ENCODE data around the gene CKS1B.
A peak's percentile ranks its signal among the peaks of the same experiment; 100 is the strongest.

CKS1B gene

GRCh38 chr1:154974102-154974807 is at the start of gene CKS1B:
Gene CKS1B (plus strand): TSS chr1:154974681. CDS start chr1:154974746, 65 bp downstream.
- DNase-seq (ENCODE audit: low spot score): peak; percentile 100

- no peak for DNase-seq (ENCODE audit: low spot score)
These were observed 48.9 kb upstream of the CKS1B start for GRCh38 chr1:154925335-154926170.

GRCh38 chr1:154926201-154926600 is 48.3 kb upstream of the CKS1B start:
- no peak for DNase-seq (ENCODE audit: low spot score)

- DNase-seq (ENCODE audit: low spot score): no peak
These were observed 42.5 kb upstream of the CKS1B start for GRCh38 chr1:154931940-154932487.

GRCh38 chr1:154934358-154934948 is 40.0 kb upstream of the CKS1B start:
- no peak for DNase-seq (ENCODE audit: low spot score)

- no peak for DNase-seq (ENCODE audit: low spot score)
These were observed 38.5 kb upstream of the CKS1B start for GRCh38 chr1:154935749-154936554.

- peak; percentile 97 for DNase-seq (ENCODE audit: low spot score)
These were observed 37.9 kb upstream of the CKS1B start, which contains the start of gene PMVK for GRCh38 chr1:154936555-154937084. Gene PMVK (minus strand): TSS chr1:154936719. CDS start chr1:154936685, 34 bp downstream.

- peak; percentile 97 for DNase-seq (ENCODE audit: low spot score)
These were observed 37.1 kb upstream of the CKS1B start for GRCh38 chr1:154937085-154937987.

- no peak for DNase-seq (ENCODE audit: low spot score)
These were observed 36.5 kb upstream of the CKS1B start for GRCh38 chr1:154937988-154938386.

GRCh38 chr1:154938604-154939399 is 35.7 kb upstream of the CKS1B start:
- no peak for DNase-seq (ENCODE audit: low spot score)

GRCh38 chr1:154940213-154940560 is 34.3 kb upstream of the CKS1B start:
- DNase-seq (ENCODE audit: low spot score): no peak

GRCh38 chr1:154940651-154941194 is 33.8 kb upstream of the CKS1B start:
- no peak for DNase-seq (ENCODE audit: low spot score)

GRCh38 chr1:154941333-154942013 is 33.0 kb upstream of the CKS1B start:
- no peak for DNase-seq (ENCODE audit: low spot score)

- DNase-seq (ENCODE audit: low spot score): peak; percentile 70
These were observed 30.7 kb upstream of the CKS1B start for GRCh38 chr1:154943649-154944400.

- no peak for DNase-seq (ENCODE audit: low spot score)
These were observed 29.9 kb upstream of the CKS1B start for GRCh38 chr1:154944401-154945159.

- no peak for DNase-seq (ENCODE audit: low spot score)
These were observed 29.1 kb upstream of the CKS1B start for GRCh38 chr1:154945160-154945961.
